Fibroblast of skin of left biceps (primary cell): Measurements from ENCODE around the gene GHRH.

Experiments
- DNase-seq, 2 experiments: peaks; one replicate each; pipeline ENCODE4 v3.0.0-alpha.2; 2013; ENCODE audit warnings: low read depth in 2 of 2

GHRH gene

DNA sequence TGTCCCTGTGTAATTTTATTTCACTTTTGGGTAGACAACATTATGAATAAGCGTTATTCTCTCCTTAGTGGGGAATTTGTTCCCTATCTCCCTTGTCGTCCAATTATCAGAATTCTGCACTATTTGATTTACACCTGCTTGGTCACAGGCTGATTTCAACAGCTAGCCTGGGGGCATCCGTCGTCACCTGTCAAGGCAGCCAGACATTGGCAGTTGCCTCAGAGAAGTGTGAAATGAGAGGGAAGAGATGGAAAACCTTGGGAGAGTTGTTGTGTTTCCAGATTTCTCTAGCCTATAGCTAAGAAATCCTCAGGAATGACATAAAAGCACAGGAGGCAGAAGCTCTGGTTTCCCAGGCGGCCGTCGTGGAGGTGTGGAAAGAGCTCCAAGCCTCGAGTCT, 891 bp upstream of the GHRH start:
- DNase-seq = no peak

DNA sequence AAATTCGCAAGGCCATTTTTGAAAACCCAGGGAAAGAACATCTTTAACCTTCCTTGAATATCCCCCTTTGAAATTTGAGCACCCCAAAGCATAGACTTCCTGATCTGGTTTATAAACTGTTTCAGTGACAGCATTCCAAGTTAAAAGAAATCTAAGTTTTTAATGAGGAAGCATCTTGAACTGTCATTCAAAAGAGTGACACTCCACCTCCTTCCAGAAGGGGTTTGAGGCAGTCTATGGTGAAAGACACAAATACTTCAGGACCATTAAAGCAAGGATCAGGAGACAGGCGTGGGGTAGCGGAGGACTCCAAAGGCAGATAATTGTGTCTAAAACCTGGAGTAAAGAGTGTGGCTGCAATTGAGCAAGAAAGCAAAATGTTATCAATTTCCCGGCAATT, 691 bp downstream of the GHRH start:
- no peak for DNase-seq

DNA sequence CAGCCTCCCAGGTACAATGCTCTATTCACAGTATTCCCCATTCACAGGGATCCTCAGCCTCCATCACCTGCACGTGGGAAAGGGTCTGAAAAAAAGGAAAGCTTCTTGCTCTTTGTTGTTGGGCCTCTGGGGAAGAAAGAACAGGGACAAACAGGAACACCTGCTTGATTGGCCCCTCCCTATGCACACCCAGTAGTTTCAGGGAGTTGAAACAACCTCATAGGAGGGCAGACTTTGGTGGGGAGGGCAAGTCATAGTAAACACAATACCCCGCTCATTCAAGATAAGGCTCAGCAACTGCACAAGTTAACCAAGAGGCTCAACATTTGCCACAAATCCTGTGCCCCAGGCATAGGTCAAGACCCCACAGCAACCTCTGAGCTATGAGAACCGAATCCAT, 1.7 kb downstream of the GHRH start:
- DNase-seq = no peak

DNA sequence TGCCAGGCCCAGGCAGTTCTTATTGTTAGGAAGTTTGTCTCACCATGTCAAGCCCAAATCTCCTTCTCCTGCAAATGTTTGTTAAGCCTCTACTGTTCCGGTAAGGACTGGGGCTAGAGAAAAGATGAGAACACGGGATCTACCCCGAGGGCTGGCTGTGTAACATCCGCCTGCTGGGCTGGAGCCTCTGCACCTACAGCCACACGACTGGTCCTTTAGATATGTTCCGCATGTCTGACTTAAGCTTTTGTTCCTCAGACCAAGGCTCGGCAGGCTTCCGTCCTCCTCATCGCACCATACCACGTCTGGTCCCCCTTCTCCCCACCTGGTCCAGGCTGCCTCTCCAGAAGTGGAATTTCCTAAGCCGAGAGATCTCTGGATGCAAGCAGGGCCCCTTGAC, 2.6 kb downstream of the GHRH start:
- DNase-seq = no peak

DNA sequence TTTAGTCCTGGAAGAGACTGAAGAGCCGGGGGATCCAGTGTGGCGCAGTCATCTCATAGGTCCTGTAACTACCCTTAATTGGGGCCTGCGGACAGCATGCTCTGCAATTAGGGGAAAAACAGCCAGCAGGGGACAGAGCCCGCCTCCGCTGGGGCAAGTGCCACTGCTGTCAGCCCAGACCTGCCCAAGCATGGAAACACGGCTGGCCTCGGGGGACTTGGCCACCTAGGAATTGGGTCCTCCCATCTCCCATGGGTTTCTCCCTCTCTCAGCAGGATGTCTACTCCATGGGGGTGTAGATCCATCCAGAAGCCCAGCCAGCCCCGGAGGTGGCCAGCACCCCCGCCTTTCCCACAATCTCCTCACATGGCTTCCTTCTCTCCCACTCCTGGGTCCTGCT, 3.6 kb downstream of the GHRH start:
- no peak for DNase-seq

DNA sequence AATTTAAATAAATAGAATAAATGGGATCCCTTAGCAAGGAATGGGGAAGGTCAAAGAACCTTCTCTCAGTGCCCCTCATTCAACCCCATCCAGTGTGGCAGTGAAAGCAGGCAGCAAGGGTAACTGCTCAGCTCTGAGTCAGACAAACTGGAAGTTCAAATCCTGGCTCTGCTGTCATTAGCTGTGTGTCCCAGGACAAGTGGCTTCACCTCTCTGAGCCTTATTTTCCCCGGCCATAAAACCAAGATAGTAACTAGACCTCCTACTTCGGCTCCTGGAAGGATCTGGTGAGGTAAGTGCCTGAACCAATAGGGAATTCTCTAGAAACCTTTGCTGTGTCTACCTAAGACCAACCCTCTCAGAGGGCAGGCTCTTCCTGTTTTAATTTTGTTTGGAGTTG, 4.1 kb downstream of the GHRH start:
- no peak for DNase-seq

DNA sequence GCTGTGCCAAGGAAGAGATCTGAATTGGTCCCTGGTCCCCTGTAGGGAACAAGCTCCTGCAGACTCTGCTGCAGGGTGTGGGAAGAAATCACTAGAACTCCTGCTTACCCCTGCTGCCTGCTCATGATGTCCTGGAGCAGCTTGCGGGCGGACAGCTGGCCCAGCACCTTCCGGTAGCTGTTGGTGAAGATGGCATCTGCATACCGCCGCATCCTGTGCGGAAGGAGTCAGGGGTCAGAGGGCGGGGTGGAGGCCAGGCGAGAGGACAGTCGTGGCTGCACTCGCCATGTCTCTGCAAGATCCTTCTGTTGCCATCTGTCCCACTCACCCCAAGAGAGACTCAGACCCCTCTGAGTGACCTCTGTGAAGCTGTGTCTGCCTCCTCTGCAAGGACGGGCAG, 5.3 kb downstream of the GHRH start:
- no peak for DNase-seq

DNA sequence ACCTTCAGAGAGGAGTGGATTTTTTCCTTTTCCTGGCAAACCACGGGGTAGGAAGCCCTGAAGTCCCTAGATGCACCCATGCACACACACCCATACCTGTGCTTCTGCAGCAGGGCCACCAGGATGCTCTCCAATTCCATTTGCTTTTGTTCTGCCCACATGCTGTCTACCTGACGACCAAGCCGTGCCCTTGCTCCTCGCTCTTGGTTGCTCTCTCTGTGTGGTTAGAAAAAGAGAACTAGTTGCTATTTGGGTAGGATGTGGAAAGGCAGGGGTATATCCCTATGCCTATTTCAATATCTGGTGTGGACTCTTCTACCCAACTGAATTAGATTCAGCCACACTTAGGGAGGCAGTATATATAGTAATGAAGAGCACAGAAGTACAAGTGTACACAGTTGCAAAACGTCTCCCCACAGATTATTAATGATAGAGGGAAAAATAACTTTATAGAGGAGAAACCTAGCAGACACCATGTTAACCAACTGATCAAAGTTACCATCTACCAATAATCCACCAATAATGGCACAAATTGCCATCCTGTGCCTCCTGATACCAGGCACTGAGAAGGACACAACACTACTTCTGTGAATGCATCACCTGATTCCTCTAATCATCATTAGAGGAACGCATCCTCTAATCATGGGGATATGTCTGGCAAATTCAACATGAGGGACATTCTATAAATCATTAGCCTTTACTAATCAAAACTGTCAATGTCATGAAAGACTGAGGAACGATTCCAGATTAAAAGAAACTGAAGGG, 7.3 kb downstream of the GHRH start:
- no peak for DNase-seq

DNA sequence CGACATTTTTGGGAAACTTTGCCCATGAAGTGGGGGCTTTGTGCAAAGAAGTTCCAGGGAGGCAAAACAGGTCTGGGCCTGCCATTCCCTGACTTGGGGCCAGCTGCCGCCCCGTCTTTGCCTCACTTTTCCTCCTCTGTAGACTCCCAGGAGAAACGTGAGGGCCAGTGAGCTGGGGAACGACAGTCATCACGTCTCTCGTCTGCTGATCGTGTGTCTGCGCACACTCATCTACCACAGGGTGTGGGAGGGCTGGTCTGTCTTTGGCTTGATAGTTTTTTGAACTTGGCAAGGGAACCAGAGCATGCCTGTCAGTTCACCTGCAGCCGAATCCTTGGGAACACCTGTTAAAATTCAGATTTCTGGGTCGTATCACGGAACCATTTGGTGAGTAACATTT, 8.5 kb downstream of the GHRH start:
- DNase-seq = no peak

DNA sequence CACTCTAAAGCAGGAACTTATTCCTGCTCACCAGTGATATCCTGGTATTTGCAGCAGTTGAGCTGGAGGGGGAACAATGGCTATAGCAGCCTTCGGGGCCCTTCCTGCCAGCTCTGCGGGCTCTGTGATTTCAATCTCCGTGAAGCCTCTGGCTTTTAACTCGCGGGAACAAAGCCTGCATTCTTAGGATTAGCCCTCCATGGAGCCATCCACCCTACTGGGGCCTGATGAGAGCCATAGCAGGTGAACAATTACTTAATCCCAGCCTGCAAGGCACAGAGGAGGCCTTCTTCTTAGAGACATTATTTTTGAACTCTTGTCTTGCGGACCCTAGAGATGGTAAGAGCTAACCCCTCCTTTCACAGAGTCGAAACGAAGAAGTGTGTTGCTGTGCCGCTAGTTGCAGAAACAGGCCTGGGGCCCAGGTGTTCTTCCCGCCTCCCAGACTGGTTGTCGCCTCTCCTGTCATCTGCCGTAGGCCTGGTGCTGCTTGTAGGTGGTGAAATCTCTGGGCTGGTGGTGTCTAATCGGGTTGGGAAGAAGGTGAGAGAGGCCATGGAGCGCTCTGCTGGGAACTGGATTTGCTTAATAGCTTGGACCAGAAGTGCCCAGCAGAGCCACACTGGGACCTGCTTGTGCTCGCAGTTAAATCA, 9.7 kb downstream of the GHRH start:
- no peak for DNase-seq

DNA sequence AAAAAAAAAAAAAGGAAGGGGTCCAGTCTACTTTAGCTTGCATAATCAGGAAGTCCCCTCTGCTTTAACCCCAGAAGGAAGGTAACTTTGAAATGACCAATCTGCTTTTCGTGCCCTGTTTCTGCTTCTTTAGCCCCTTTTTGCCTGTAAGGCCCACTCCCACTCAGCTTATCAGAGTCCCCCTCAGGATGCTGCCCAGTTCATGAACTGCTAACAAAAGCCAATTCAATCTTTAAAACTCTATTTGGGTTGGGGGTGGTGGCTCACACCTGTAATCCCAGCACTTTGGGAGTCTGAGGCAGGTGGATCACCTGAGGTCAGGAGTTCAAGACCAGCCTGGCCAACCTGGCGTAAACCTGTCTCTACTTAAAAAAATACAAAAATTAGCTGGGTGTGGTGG, 12.3 kb downstream of the GHRH start:
- DNase-seq = no peak

DNA sequence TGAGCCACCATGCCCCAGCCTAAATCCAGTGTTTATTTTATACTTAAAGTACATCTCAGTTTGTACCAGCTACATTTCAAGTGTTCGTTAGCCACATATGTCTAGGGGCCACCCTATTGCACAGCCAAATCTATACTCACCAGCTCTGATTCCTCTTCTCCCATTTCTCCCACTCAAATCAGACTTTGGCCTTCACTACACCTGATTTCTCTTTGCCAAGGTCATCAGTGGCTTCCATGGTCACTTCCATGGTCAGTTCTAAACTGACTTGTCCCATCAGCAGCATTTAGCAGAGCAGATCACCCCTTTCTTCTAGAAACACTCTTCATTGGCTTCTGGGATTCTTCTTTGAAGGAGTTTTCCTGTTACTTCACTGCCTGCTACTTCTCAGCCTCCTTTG, 14.1 kb downstream of the GHRH start:
- no peak for DNase-seq

DNA sequence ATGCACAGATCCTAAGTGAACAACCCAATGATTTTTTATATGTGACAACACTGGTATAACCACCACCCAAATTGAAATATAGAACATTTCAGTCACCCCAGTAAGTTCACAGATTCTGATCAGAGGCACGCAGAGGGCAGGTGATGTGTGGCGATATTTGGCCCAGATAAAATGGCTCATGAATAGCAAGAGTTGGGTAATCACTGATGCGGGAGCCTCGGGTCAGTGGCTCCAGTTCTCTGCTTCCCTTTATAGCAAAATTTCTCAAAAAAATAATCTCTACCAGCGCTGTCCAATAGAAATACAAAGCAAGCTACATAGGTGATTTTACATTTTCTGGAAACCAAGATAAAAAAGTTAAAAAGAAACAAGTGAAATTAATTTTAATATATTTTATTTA, 14.9 kb downstream of the GHRH start:
- DNase-seq = no peak

DNA sequence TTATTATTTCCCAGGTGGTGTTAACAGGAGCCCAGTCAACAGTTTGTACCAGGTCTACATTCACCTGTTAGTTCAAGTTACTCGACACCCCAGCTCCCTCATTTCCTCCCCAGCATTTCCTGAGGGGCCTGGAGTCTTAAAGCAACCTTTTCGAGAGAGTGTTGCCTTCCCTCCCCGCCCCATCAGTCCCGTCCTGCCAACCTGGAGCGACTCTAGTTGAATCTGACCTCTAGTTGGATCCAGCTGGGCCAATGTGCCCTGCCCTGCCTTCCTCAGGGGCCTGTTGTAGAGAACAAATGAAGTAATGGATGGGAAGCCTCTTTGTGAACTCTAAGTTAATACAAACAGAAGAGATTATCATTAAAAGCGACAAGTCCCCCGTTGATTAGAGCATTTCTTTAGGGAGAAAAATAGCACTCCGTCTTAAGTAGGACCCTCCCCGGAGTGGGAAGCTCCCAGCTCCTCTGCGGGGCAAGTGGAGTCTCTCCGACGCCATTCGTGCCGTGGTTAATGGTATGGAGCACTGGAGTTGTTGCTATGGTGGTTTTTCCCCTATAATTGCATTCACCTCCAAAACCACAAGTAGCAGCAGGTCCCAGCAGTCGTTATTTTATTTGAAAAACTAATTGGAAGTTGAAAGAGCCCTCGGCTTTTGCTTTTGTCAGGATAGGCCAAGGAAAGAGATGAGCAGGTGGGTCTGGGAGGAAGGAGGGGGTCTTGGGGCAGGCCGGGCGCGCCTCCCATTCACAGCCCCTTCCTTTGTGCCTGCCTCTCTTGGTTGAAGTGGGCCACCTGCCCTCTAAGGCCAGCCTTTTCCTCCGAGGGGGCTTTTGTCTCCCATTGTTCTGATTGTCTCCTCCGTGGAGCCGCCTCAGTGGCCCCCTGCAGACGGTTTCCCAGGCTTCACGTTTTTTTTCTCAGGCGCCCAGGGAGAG, 16.1 kb downstream of the GHRH start:
- DNase-seq = no peak

DNA sequence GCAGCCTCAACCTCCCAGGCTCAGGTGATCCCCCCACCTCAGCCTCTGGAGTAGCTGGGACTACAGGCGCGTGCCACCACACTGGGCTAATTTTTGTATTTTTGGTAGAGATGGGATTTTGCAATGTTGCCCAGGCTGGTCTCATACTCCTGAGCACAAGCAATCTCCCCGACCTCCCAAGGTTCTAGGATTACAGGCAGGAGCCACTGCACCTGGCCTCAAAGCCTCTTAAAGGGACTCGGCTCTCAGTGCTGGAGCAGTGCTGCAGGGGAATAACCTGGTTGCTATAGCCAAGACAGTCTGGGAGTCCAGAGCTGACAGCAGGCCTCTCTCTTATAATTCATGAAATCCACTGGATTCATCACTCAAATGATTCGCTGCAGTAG, 17.0 kb downstream of the GHRH start:
- no peak for DNase-seq

DNA sequence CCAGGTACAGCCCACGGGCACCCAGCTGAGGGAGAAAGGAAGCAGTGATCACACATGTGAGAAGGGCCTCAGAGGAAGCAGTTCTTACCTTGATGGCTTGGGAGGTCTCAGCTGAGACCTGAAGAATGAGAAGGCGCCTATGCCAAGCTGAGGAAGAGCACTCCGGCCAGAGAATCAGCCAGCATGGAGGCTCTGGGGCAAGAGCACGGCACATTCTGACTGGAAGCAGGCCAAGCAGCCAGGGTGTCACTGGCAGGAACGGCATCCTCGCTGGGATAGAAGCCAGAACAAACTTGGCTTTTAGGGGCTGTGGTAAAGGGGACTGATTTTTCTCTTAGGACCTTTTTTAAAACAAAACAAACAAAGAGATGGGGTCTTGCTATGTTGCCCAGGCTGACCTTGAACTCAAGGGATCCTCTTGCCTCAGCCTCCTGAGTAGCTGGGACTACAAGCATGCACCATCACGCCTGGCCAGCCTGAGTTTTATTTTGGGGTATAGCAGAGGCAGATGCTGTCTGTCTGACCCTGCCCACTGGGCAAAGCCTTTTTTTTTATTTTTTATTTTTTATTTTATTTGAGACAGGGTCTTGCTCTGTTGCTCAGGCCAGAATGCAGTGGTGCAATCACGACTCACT, 17.6 kb downstream of the GHRH start:
- no peak for DNase-seq

DNA sequence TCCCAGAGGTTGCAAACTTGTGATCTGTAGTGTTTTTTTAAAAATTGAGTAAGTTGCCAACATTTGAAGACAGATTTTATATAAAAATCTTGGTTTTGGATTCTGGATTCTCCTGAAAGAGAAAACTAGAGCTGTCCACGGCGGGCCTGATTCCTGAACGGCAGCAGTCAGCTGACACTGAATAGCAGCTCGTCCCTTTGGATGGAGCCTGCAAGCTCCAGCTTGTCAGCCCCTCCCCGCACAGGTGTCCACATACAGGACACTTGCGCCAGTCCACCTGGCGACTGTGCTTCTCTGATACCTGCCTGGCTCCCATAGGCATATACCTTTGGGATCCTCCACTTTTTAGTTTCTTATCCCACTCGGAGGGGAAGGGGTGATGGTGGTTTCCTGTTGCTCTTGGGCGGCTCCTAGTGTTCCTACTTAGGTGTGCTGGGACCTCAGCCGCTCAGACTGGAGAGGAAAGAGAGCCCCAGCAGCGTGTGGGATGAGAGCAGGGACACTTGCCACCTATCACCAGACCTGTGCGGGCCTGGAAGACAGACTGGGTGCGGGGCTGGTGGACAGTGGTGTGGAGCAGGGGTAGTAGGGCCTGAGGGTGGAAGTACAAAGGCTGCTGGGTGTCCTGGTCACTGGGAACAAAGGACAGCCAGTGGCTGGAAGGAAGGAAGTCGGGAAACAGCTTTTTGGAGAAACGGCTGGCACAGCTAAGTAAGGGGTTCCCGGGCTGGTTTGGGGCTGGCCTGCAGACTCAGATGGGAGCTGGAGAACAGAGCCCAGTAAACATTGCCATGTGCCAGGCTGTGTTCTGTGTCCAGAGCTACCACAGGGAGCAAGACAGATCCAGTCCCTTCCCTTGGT, 18.3 kb downstream of the GHRH start:
- no peak for DNase-seq

DNA sequence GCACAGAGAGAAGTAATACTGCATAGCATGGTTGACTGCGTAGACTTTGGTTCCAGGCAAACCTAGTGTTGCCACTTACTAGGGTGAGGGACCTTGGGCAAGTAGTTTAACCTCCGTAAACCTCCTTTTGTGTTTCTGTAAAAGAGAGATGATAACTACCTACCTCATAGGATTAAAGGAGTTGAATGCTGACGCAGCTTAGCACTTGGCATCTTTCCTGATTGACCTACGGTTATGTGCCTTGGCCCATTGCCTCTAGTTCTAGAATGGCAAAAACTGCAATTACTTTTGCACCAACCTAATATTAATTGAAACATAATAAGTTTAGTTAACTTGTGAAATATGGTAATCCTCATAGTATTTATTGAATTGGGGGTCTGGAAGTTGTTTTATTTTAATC, 19.1 kb downstream of the GHRH start:
- no peak for DNase-seq

DNA sequence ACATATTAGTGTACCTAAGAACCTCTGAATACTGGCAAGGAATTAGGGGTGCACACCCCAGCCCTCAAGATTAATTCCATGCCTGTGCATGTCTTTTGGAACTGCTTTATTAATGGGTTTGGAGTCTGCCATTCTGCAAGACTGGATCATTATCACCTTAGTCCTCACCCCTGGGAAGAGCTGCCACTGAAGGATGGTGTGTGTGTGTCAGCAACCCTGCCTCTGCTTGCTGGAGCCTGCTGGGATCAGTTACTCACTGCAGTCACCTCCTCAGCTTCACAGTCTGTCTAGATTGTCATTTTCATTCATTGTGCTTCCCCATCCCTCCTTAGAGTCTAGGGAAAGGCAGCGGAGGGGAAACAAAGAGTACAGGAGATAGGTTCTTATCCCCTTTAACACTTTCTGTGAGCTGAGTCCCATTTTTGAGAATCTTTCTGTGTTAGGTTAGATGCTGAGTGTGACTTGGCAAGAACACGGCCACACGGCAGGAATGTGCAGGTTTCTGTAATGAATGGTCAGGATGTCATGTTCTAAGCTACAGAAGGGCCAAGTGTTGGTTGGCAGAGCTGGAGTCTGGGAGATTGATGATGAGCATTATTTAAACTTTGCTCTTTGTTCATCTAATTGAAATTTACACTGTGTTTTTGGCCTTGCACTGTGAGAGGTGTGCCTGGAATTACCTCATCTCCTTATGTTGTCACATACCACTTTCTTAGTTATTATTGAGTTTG, 21.1 kb downstream of the GHRH start:
- no peak for DNase-seq

DNA sequence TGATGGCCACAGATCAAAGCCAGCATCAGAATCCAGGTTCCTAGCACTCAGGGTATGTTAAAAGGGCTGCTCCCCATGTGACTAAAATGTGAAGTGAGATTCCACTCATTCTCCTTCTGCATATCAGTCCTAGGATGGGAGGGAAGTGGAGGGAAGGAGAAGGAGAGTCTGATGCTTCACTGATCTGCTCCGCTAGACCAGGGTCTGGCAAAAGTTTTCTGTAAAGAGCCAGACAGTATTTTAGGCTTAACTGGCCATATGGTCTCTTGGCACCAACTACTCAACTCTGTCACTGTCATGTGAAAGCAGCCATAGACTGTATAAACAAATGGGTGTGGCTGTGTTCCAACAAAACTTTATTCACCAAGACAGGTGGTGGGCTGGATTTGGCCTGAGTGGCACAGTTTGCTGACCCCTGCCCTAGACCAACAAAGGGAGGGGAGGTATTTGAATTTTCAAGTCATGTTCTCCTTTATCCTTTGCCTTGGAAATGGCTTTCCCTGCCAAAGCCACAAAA, 22.6 kb downstream of the GHRH start:
- no peak for DNase-seq
